ENCODE data around the gene WRAP73.
"Not testable (repeated sequence)": the region's sequence is repeated elsewhere in the genome, so short reads cannot be mapped to it uniquely, and the experiment has no call there.

GRCh38 chr1:3622102-3622501, 27.8 kb downstream of the WRAP73 start:
- not testable (repeated sequence) for TF ChIP-seq CTCF (IDR thresholded peaks at IDR 0.05; ENCODE audit: poor library complexity); EZH2phosphoT487 (IDR thresholded peaks at IDR 0.05; ENCODE audit: low read depth, severe bottlenecking, unreplicated experiment)
